Measurements from ENCODE around the gene LCORL.

LCORL gene

GRCh38 chr4:17930256-17930655 is 91.3 kb downstream of the LCORL start:
- peaks cover 0 to 13% of the 10 kb centered on the region in 2 donors for H3K9me3 ChIP-seq (ENCODE audit: control insufficient read depth in 1 of 2, low read length in 2 of 2)
- no peaks in the 10 kb centered on the region for H3K36me3 ChIP-seq (ENCODE audit: control insufficient read depth in 1 of 2, insufficient read depth in 2 of 2, low read length in 2 of 2)
- no peaks in the 10 kb centered on the region for H3K27me3 ChIP-seq (ENCODE audit: low read depth, low read length)
- H3K27ac ChIP-seq (ENCODE audit: low read length) = no peak overlapping the region
- no peak overlapping the region for H3K4me3 ChIP-seq (ENCODE audit: low read depth in 1 of 2, low read length in 2 of 2)
- H3K4me1 ChIP-seq (ENCODE audit: control insufficient read depth in 1 of 2, insufficient read depth in 2 of 2, low read length in 2 of 2) = no peaks in the 10 kb centered on the region

GRCh38 chr4:17924189-17924588 is 97.4 kb downstream of the LCORL start:
- Histone ChIP-seq H3K36me3 (ENCODE audit: control insufficient read depth in 1 of 2, insufficient read depth in 2 of 2, low read length in 2 of 2) (no peaks in the 10 kb centered on the region), H3K9me3 (ENCODE audit: control insufficient read depth in 1 of 2, low read length in 2 of 2) (peaks cover 0 to 2% of the 10 kb centered on the region in 2 donors), H3K27me3 (ENCODE audit: low read depth, low read length) (no peaks in the 10 kb centered on the region), H3K4me3 (ENCODE audit: low read depth in 1 of 2, low read length in 2 of 2) (no peak overlapping the region), H3K27ac (ENCODE audit: low read length) (no peak overlapping the region), H3K4me1 (ENCODE audit: control insufficient read depth in 1 of 2, insufficient read depth in 2 of 2, low read length in 2 of 2) (no peaks in the 10 kb centered on the region)

GRCh38 chr4:17921451-17921850 is 100.1 kb downstream of the LCORL start:
- Histone ChIP-seq H3K27me3 (ENCODE audit: low read depth, low read length) (no peaks in the 10 kb centered on the region), H3K36me3 (ENCODE audit: control insufficient read depth in 1 of 2, insufficient read depth in 2 of 2, low read length in 2 of 2) (no peaks in the 10 kb centered on the region), H3K27ac (ENCODE audit: low read length) (no peak overlapping the region), H3K4me3 (ENCODE audit: low read depth in 1 of 2, low read length in 2 of 2) (no peak overlapping the region), H3K9me3 (ENCODE audit: control insufficient read depth in 1 of 2, low read length in 2 of 2) (no peaks in the 10 kb centered on the region), H3K4me1 (ENCODE audit: control insufficient read depth in 1 of 2, insufficient read depth in 2 of 2, low read length in 2 of 2) (no peaks in the 10 kb centered on the region)

- Histone ChIP-seq H3K27ac (ENCODE audit: low read length) (no peak overlapping the region), H3K4me1 (ENCODE audit: control insufficient read depth in 1 of 2, insufficient read depth in 2 of 2, low read length in 2 of 2) (no peaks in the 10 kb centered on the region), H3K27me3 (ENCODE audit: low read depth, low read length) (no peaks in the 10 kb centered on the region), H3K9me3 (ENCODE audit: control insufficient read depth in 1 of 2, low read length in 2 of 2) (no peaks in the 10 kb centered on the region), H3K4me3 (ENCODE audit: low read depth in 1 of 2, low read length in 2 of 2) (no peak overlapping the region), H3K36me3 (ENCODE audit: control insufficient read depth in 1 of 2, insufficient read depth in 2 of 2, low read length in 2 of 2) (no peaks in the 10 kb centered on the region)
Observed at GRCh38 chr4:17920681-17921080, 100.9 kb downstream of the LCORL start.

- H3K27me3 ChIP-seq (ENCODE audit: low read depth, low read length) = no peaks in the 10 kb centered on the region
- no peaks in the 10 kb centered on the region for H3K9me3 ChIP-seq (ENCODE audit: control insufficient read depth in 1 of 2, low read length in 2 of 2)
- no peaks in the 10 kb centered on the region for H3K4me1 ChIP-seq (ENCODE audit: control insufficient read depth in 1 of 2, insufficient read depth in 2 of 2, low read length in 2 of 2)
- H3K27ac ChIP-seq (ENCODE audit: low read length) = no peak overlapping the region
- peaks cover 0 to 12% of the 10 kb centered on the region in 2 donors for H3K36me3 ChIP-seq (ENCODE audit: control insufficient read depth in 1 of 2, insufficient read depth in 2 of 2, low read length in 2 of 2)
- no peak overlapping the region for H3K4me3 ChIP-seq (ENCODE audit: low read depth in 1 of 2, low read length in 2 of 2)
Observed at GRCh38 chr4:17915439-17915838, 106.1 kb downstream of the LCORL start.

- H3K36me3 ChIP-seq (ENCODE audit: control insufficient read depth in 1 of 2, insufficient read depth in 2 of 2, low read length in 2 of 2) = peaks cover 0 to 12% of the 10 kb centered on the region in 2 donors
- no peaks in the 10 kb centered on the region for H3K4me1 ChIP-seq (ENCODE audit: control insufficient read depth in 1 of 2, insufficient read depth in 2 of 2, low read length in 2 of 2)
- no peak overlapping the region for H3K27ac ChIP-seq (ENCODE audit: low read length)
- H3K4me3 ChIP-seq (ENCODE audit: low read depth in 1 of 2, low read length in 2 of 2) = no peak overlapping the region
- no peaks in the 10 kb centered on the region for H3K27me3 ChIP-seq (ENCODE audit: low read depth, low read length)
- H3K9me3 ChIP-seq (ENCODE audit: control insufficient read depth in 1 of 2, low read length in 2 of 2) = no peaks in the 10 kb centered on the region
Observed at GRCh38 chr4:17912011-17912410, 109.5 kb downstream of the LCORL start.

- Histone ChIP-seq H3K27ac (ENCODE audit: low read length) (no peak overlapping the region), H3K36me3 (ENCODE audit: control insufficient read depth in 1 of 2, insufficient read depth in 2 of 2, low read length in 2 of 2) (peaks cover 0 to 12% of the 10 kb centered on the region in 2 donors), H3K9me3 (ENCODE audit: control insufficient read depth in 1 of 2, low read length in 2 of 2) (no peaks in the 10 kb centered on the region), H3K4me1 (ENCODE audit: control insufficient read depth in 1 of 2, insufficient read depth in 2 of 2, low read length in 2 of 2) (no peaks in the 10 kb centered on the region), H3K27me3 (ENCODE audit: low read depth, low read length) (no peaks in the 10 kb centered on the region), H3K4me3 (ENCODE audit: low read depth in 1 of 2, low read length in 2 of 2) (no peak overlapping the region)
Observed at GRCh38 chr4:17911608-17912007, 109.9 kb downstream of the LCORL start.

GRCh38 chr4:17898553-17899055 is 123.0 kb downstream of the LCORL start:
- Histone ChIP-seq H3K27ac (ENCODE audit: low read length) (no peak overlapping the region), H3K4me1 (ENCODE audit: control insufficient read depth in 1 of 2, insufficient read depth in 2 of 2, low read length in 2 of 2) (no peaks in the 10 kb centered on the region), H3K27me3 (ENCODE audit: low read depth, low read length) (no peaks in the 10 kb centered on the region), H3K9me3 (ENCODE audit: control insufficient read depth in 1 of 2, low read length in 2 of 2) (no peaks in the 10 kb centered on the region), H3K4me3 (ENCODE audit: low read depth in 1 of 2, low read length in 2 of 2) (no peak overlapping the region), H3K36me3 (ENCODE audit: control insufficient read depth in 1 of 2, insufficient read depth in 2 of 2, low read length in 2 of 2) (no peaks in the 10 kb centered on the region)

- no peak overlapping the region for H3K4me3 ChIP-seq (ENCODE audit: low read depth in 1 of 2, low read length in 2 of 2)
- H3K27me3 ChIP-seq (ENCODE audit: low read depth, low read length) = no peaks in the 10 kb centered on the region
- H3K9me3 ChIP-seq (ENCODE audit: control insufficient read depth in 1 of 2, low read length in 2 of 2) = no peaks in the 10 kb centered on the region
- H3K36me3 ChIP-seq (ENCODE audit: control insufficient read depth in 1 of 2, insufficient read depth in 2 of 2, low read length in 2 of 2) = no peaks in the 10 kb centered on the region
- no peaks in the 10 kb centered on the region for H3K4me1 ChIP-seq (ENCODE audit: control insufficient read depth in 1 of 2, insufficient read depth in 2 of 2, low read length in 2 of 2)
- no peak overlapping the region for H3K27ac ChIP-seq (ENCODE audit: low read length)
Observed at GRCh38 chr4:17895481-17895880, 126.1 kb downstream of the LCORL start.

- Histone ChIP-seq H3K4me1 (ENCODE audit: control insufficient read depth in 1 of 2, insufficient read depth in 2 of 2, low read length in 2 of 2) (no peaks in the 10 kb centered on the region), H3K9me3 (ENCODE audit: control insufficient read depth in 1 of 2, low read length in 2 of 2) (no peaks in the 10 kb centered on the region), H3K27me3 (ENCODE audit: low read depth, low read length) (no peaks in the 10 kb centered on the region), H3K27ac (ENCODE audit: low read length) (no peak overlapping the region), H3K4me3 (ENCODE audit: low read depth in 1 of 2, low read length in 2 of 2) (no peak overlapping the region), H3K36me3 (ENCODE audit: control insufficient read depth in 1 of 2, insufficient read depth in 2 of 2, low read length in 2 of 2) (no peaks in the 10 kb centered on the region)
Observed at GRCh38 chr4:17894421-17894820, 127.1 kb downstream of the LCORL start.

- no peak overlapping the region for H3K27ac ChIP-seq (ENCODE audit: low read length)
- H3K4me1 ChIP-seq (ENCODE audit: control insufficient read depth in 1 of 2, insufficient read depth in 2 of 2, low read length in 2 of 2) = no peaks in the 10 kb centered on the region
- peaks cover 0 to 2% of the 10 kb centered on the region in 2 donors for H3K36me3 ChIP-seq (ENCODE audit: control insufficient read depth in 1 of 2, insufficient read depth in 2 of 2, low read length in 2 of 2)
- H3K9me3 ChIP-seq (ENCODE audit: control insufficient read depth in 1 of 2, low read length in 2 of 2) = no peaks in the 10 kb centered on the region
- H3K4me3 ChIP-seq (ENCODE audit: low read depth in 1 of 2, low read length in 2 of 2) = no peak overlapping the region
- no peaks in the 10 kb centered on the region for H3K27me3 ChIP-seq (ENCODE audit: low read depth, low read length)
Observed at GRCh38 chr4:17889692-17890091, 131.9 kb downstream of the LCORL start.

GRCh38 chr4:17884511-17884910 is 137.0 kb downstream of the LCORL start:
- no peak overlapping the region for H3K4me3 ChIP-seq (ENCODE audit: low read depth in 1 of 2, low read length in 2 of 2)
- no peaks in the 10 kb centered on the region for H3K4me1 ChIP-seq (ENCODE audit: control insufficient read depth in 1 of 2, insufficient read depth in 2 of 2, low read length in 2 of 2)
- H3K27me3 ChIP-seq (ENCODE audit: low read depth, low read length) = no peaks in the 10 kb centered on the region
- no peaks in the 10 kb centered on the region for H3K9me3 ChIP-seq (ENCODE audit: control insufficient read depth in 1 of 2, low read length in 2 of 2)
- no peak overlapping the region for H3K27ac ChIP-seq (ENCODE audit: low read length)
- H3K36me3 ChIP-seq (ENCODE audit: control insufficient read depth in 1 of 2, insufficient read depth in 2 of 2, low read length in 2 of 2) = peaks cover 0 to 3% of the 10 kb centered on the region in 2 donors

Data from muscle layer of duodenum (tissue), 2 donors.